SU-DHL-6 (cell line): Measurements from ENCODE around the gene LENEP.

Source experiments
- H2AFZ ChIP-seq: fragments of 200-600 bp; sonication (generic); 2 replicates; pipeline ENCODE4 v1.6.1; 2014; ENCODE audit warnings: low read depth, mild to moderate bottlenecking, moderate library complexity, mixed read lengths, antibody characterized with exemption, low read length; ENCODE audit not compliant: severe bottlenecking
- H3F3A ChIP-seq: fragments of 200-600 bp; shearing (Covaris generic); 2 replicates; pipeline ENCODE4 v1.6.0; 2016; ENCODE audit warnings: antibody characterized with exemption, mild to moderate bottlenecking; ENCODE audit not compliant: insufficient read depth
- H3K27ac ChIP-seq: fragments of 200-600 bp; sonication (generic); 2 replicates; pipeline ENCODE4 v1.5.1; 2016; ENCODE audit warnings: low read depth, mild to moderate bottlenecking, low read length, moderate library complexity, mixed read lengths
- H3K27me3 ChIP-seq: fragments of 200-600 bp; sonication (generic), shearing (Covaris generic); 2 replicates; pipeline ENCODE4 v1.6.0; 2014; ENCODE audit warnings: mild to moderate bottlenecking, low read length
- H3K36me3 ChIP-seq: fragments of 200-600 bp; sonication (generic); 2 replicates; pipeline ENCODE4 v1.6.1; 2014; ENCODE audit warnings: mild to moderate bottlenecking, low read length, mixed read lengths
- H3K4me2 ChIP-seq: fragments of 300-600, 200-600 bp; shearing (Covaris generic), sonication (generic); 2 replicates; pipeline ENCODE4 v1.6.0; 2014; ENCODE audit warnings: low read length, low read depth, mild to moderate bottlenecking; ENCODE audit not compliant: poor library complexity, severe bottlenecking
- H3K4me3 ChIP-seq: fragments of 200-600 bp; sonication (generic); 2 replicates; pipeline ENCODE4 v1.5.1; 2014; ENCODE audit warnings: antibody characterized with exemption, low read length, mild to moderate bottlenecking, mixed read lengths; ENCODE audit not compliant: insufficient read depth, poor library complexity, severe bottlenecking
- H3K79me2 ChIP-seq: fragments of 200-600 bp; sonication (generic); 2 replicates; pipeline ENCODE4 v1.6.1; 2014; ENCODE audit warnings: mild to moderate bottlenecking, low read length, moderate library complexity; ENCODE audit not compliant: insufficient read depth
- H3K9ac ChIP-seq: fragments of 200-600 bp; sonication (generic); 2 replicates; pipeline ENCODE4 v1.7.0; 2014; ENCODE audit warnings: mild to moderate bottlenecking, low read length
- H3K9me2 ChIP-seq: fragments of 200-600 bp; sonication (generic); replicated peaks from 2 replicates; pipeline ENCODE4 v1.6.1; 2014; ENCODE audit warnings: low read length; ENCODE audit not compliant: insufficient read depth
- H3K9me3 ChIP-seq: fragments of 200-600 bp; sonication (generic); 2 replicates; pipeline ENCODE4 v1.6.1; 2014; ENCODE audit warnings: low read length, mixed read lengths; ENCODE audit not compliant: insufficient read depth
- H4K20me1 ChIP-seq: fragments of 200-600 bp; sonication (generic); 2 replicates; pipeline ENCODE4 v1.6.1; 2014; ENCODE audit warnings: low read depth, mild to moderate bottlenecking, antibody characterized with exemption, low read length, moderate library complexity, mixed read lengths
- CTCF ChIP-seq: fragments of 200-600 bp; sonication (generic); IDR thresholded peaks from one replicate; pipeline ENCODE4 v1.5.1; 2017; ENCODE audit warnings: antibody characterized with exemption, mild to moderate bottlenecking, low read length, moderate library complexity; ENCODE audit not compliant: insufficient read depth, poor library complexity, severe bottlenecking
- EZH2phosphoT487 ChIP-seq: fragments of 200-600 bp; sonication (generic), shearing (Covaris generic); conservative IDR thresholded peaks from 2 replicates; pipeline ENCODE4 v1.6.1; 2018; ENCODE audit warnings: mild to moderate bottlenecking, antibody characterized with exemption, low read length, moderate library complexity, mixed read lengths

LENEP gene

GRCh38 chr1:155007251-155007828 is 14.0 kb downstream of the LENEP start:
- H3K79me2 ChIP-seq, result no peaks in the 10 kb centered on the region
- H3K27me3 ChIP-seq, result no peaks in the 10 kb centered on the region
- no peak overlapping the region for H3K9ac ChIP-seq
- H3K27ac ChIP-seq, result no peak overlapping the region
- H3K9me2 ChIP-seq, result no peaks in the 10 kb centered on the region
- H3K9me3 ChIP-seq, result no peaks in the 10 kb centered on the region
- H3K36me3 ChIP-seq, result no peaks in the 10 kb centered on the region
- TF ChIP-seq CTCF (no peak), EZH2phosphoT487 (no peak)
- H3F3A ChIP-seq, result no peaks in the 10 kb centered on the region
- H4K20me1 ChIP-seq, result no peaks in the 10 kb centered on the region
- no peak overlapping the region for H2AFZ ChIP-seq
- H3K4me2 ChIP-seq, result no peak overlapping the region
- H3K4me3 ChIP-seq, result no peak overlapping the region

GRCh38 chr1:155008015-155008941 is 14.9 kb downstream of the LENEP start:
- Histone ChIP-seq H4K20me1 (no peaks in the 10 kb centered on the region), H2AFZ (no peak overlapping the region), H3K27ac (no peak overlapping the region), H3K9me3 (no peaks in the 10 kb centered on the region), H3K27me3 (no peaks in the 10 kb centered on the region), H3K4me2 (no peak overlapping the region), H3K9me2 (no peaks in the 10 kb centered on the region), H3K36me3 (no peaks in the 10 kb centered on the region), H3F3A (no peaks in the 10 kb centered on the region), H3K79me2 (no peaks in the 10 kb centered on the region), H3K4me3 (no peak overlapping the region), H3K9ac (no peak overlapping the region)
- TF ChIP-seq EZH2phosphoT487, result no peak
- no peak for TF ChIP-seq CTCF

- Histone ChIP-seq H3F3A (no peaks in the 10 kb centered on the region), H3K9me3 (no peaks in the 10 kb centered on the region), H3K4me2 (no peak overlapping the region), H3K27ac (no peak overlapping the region), H3K9ac (no peak overlapping the region), H2AFZ (no peak overlapping the region), H3K9me2 (no peaks in the 10 kb centered on the region), H3K4me3 (no peak overlapping the region), H3K79me2 (no peaks in the 10 kb centered on the region), H4K20me1 (no peaks in the 10 kb centered on the region), H3K36me3 (no peaks in the 10 kb centered on the region), H3K27me3 (no peaks in the 10 kb centered on the region)
- TF ChIP-seq EZH2phosphoT487 (no peak), CTCF (no peak)
Measured at GRCh38 chr1:155009221-155009711, 15.9 kb downstream of the LENEP start.
